OCI-LY7 (cell line): ENCODE measurements around the gene CD55.

Experiments used
- EZH2phosphoT487 ChIP-seq: fragments of 200-600 bp; sonication (generic); IDR thresholded peaks from 2 replicates; pipeline ENCODE4 v1.6.1; 2018; ENCODE audit warnings: low read depth, borderline replicate concordance, mild to moderate bottlenecking, mixed run types, antibody characterized with exemption, low read length, moderate library complexity, mixed read lengths
- TF ChIP-seq, protein P1 (sequence below): fragments of 200-600 bp; sonication (generic); conservative IDR thresholded peaks from 2 replicates; pipeline ENCODE4 v1.5.1; 2014; ENCODE audit warnings: mild to moderate bottlenecking, antibody characterized with exemption, low read length, moderate library complexity, mixed read lengths

DNA sequence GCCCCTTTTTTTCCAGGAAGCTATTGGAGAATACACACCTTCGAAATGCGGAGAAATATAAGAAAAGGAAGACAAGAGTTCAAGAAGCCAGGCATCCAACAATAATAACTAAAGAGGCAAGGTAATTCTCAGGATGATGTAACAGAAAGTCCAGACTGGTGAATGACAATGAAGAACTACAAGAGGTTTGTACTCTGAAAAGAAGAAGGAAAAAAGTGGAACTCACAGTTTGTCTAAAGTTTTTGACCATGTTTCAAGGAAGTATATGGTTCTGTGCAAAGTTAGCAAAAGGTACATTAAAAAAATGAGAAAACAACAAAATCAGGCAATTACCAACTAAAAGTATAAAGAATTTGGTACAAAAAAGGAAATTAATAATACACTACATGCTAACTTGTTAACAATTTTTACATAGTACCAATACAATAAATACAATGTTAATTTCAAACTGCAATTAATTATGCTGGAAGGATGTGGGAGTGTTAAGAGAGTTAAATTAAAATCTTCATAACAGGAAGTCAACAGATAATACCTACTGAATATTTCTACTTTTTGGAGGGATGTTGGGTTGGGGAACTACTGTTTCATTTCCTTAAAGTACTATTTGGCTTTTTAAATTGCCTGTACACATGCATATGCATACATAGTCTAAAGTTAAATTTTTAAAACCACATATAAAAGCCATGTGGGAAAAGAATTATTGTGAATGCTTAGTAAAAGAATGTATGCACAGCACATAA lies 12.9 kb upstream of the CD55 start:
- TF ChIP-seq, protein P1, sequence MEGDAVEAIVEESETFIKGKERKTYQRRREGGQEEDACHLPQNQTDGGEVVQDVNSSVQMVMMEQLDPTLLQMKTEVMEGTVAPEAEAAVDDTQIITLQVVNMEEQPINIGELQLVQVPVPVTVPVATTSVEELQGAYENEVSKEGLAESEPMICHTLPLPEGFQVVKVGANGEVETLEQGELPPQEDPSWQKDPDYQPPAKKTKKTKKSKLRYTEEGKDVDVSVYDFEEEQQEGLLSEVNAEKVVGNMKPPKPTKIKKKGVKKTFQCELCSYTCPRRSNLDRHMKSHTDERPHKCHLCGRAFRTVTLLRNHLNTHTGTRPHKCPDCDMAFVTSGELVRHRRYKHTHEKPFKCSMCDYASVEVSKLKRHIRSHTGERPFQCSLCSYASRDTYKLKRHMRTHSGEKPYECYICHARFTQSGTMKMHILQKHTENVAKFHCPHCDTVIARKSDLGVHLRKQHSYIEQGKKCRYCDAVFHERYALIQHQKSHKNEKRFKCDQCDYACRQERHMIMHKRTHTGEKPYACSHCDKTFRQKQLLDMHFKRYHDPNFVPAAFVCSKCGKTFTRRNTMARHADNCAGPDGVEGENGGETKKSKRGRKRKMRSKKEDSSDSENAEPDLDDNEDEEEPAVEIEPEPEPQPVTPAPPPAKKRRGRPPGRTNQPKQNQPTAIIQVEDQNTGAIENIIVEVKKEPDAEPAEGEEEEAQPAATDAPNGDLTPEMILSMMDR: no peak
- TF ChIP-seq EZH2phosphoT487: no peak
